GM18519 (cell line): ENCODE results near the gene IGDCC3.

ENCODE experiments used
- ATAC-seq: cut with Tn5 transposase; IDR thresholded peaks from one replicate; pipeline ENCODE4 v1.9.1; 2021; ENCODE audit warnings: mild to moderate bottlenecking, moderate library complexity; ENCODE audit not compliant: unreplicated experiment, low FRiP score

Gene IGDCC3

GRCh38 chr15:65304381-65305149 is 73.2 kb downstream of the IGDCC3 start, which contains the start of gene RNU5B-1:
RNU5B-1 (plus strand) TSS chr15:65304677.
- peak; percentile 57 for ATAC-seq

DNA sequence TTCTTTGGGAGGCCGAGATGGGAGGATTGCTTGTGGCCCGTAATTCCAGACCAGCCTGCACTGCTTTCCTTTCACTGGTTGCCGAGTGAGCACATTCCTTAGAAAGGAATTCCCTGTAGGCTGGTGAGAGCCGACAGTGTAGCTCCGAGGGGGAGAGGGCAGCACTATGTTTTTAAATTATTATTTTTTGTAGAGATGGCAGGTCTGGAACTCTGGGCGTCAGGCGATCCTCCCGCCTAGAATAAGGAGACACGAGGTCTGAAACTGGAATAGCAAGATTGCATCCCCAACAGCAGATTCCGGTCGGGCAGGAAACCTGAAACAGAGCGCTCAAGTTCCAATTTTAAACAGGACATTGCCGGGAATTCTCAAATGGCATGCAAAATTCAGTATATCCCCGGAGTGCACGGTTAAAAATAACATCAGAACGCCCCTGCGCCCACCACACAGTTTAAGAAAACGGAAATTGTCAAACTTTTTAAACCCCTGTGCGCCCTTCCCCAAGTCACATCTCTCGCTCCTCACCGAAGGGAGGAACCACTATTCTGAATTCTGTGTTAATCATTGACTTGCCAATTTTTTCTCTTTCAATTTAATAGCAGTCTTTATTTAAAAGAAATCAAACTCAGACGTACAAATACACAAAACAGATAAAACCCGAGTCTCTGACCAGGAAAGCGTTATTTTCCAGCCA is 74.0 kb downstream of the IGDCC3 start:
- ATAC-seq = peak; percentile 1

GRCh38 chr15:65302061-65302460 is 75.7 kb downstream of the IGDCC3 start:
- no peak for ATAC-seq

- ATAC-seq = no peak
These were observed 76.8 kb downstream of the IGDCC3 start for GRCh38 chr15:65300924-65301441.

- ATAC-seq = no peak
These were observed 79.1 kb downstream of the IGDCC3 start for GRCh38 chr15:65298731-65299130.

DNA sequence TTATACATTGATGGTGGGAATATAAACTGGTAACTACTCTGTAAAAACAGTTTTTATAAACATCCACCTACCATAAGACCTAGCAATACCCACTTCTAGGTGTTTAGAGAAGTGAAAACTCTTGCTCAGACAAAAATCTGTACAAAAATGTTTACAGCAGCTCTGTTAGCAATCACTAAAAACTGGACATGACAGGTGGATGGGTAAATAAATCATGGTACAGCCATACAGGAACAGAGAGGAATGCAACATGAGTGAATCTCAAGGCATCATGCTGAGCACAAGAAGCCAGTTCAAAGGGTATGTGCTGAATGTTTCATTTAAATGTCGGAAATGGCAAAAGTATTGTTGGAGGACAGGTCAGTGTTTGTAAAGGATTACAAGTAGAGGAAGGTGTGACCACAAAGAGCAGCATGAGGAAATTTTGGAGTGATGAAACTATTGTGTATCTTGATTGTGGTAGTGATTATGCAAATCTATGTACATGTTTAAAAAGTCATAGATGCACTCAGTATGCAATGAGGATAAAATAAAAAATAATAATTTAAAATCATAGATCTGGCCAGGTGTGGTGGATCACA is 84.8 kb downstream of the IGDCC3 start:
- no peak for ATAC-seq

GRCh38 chr15:65290228-65290627 is 87.6 kb downstream of the IGDCC3 start:
- no peak for ATAC-seq

- no peak for ATAC-seq
These were observed 88.4 kb downstream of the IGDCC3 start for GRCh38 chr15:65289261-65289854.

GRCh38 chr15:65287520-65287855 is 90.3 kb downstream of the IGDCC3 start:
- ATAC-seq = no peak

- peak; percentile 71 for ATAC-seq
These were observed 90.9 kb downstream of the IGDCC3 start, which contains the start of gene PARP16 for GRCh38 chr15:65286704-65287519. PARP16 (minus strand) TSS chr15:65286883; CDS start chr15:65286426, 457 bp downstream.

DNA sequence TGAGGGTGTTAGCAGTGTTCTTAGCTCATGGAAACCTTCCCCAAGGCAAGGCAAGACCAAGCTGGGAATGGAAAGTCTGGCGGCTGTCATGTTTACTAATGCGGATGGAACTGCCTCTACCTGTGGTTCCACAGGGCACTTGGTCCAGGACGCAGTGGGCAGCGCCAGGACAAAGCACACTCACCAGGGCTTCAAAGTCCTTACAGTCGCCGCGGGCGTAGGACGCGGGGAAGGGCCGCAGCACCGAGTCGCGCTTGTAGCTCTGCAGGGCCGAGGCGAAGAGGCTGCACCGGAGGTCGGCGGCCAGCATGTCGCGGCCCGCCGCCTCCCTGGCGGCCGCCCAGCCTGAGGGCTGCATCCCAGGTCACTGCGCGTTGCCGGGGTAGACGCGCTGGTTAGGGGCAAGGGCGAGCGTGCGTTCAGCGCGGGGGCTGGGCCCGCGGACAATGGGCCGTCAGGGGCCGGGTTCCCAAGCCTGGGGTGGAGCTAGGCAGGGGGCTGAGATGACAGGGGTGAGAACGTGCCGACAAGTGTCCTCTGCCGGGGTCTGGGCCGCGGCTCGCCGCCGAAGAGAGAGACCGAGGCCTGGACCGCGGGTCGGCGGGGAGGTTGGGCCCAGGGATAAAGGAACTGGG is 91.6 kb downstream of the IGDCC3 start:
- peak; percentile 3 for ATAC-seq

GRCh38 chr15:65285291-65286068 is 92.3 kb downstream of the IGDCC3 start:
- ATAC-seq = no peak

DNA sequence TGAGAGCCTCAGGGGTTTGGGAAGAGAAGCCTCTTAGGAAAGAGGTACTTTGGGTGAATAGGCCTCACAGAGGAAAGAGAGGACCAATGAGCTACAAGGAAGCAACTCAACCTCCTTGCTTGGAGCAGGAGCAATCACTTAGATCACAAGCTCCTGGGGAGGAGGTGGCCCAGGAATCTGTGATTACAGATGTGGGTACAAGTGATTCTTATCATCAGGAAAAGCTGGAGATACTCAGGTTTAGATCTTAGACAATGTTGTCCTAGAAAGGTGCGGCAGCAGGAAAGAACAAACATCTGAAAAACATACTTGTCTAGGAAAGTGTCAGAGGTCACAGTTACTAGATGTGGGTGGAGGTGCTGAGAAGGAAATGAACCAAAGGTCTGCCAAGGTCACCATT is 99.3 kb downstream of the IGDCC3 start:
- ATAC-seq = no peak
